Putamen (tissue), 1 donor: Measurements from ENCODE around the gene SHROOM2.

Source experiments
- DNase-seq: peaks from one replicate; pipeline ENCODE4 v3.0.0-alpha.2; 2016; ENCODE audit warnings: low spot score

SHROOM2 gene

DNA sequence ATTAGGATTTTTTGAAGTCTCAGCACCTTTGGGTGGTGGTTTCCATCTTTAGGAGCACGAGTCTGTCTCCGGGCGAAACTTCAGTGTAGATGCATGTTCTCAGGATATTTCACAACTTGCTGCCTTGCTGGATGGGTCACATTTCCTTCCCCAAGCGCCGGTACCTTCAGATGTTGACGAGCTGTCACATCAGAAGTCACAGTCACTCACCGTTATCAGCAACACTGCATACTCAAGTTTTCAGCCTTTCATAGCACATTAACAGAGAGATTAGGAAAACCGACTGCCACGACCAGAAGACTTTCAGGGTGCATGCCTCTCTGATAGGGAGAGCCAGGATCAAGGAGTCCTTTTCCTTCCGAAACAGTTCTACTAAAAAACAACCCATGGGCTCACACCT lies 77.8 kb downstream of the SHROOM2 start:
- DNase-seq, result no peak

GRCh38 chrX:9865804-9866472 lies 79.7 kb downstream of the SHROOM2 start:
- no peak for DNase-seq

DNA sequence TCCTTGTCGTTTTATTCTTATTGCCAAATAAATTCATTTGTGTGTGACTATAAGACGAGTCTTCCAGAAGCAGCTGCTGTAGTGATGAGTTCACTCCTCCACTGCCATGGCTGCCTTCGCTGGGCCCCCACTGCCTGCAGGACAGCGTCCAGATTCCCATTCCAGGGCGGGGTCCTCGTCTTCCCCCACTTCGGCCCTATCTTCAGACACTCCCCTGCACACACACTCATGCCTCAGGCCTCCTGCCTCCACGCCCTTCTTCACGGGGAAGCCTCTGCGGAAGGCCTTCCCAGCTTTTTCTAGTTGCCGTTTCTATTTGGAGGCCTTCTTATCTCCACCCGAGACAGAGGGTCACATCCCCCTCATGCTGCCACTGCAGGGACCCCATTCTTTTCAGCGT lies 80.4 kb downstream of the SHROOM2 start:
- DNase-seq, result no peak

DNA sequence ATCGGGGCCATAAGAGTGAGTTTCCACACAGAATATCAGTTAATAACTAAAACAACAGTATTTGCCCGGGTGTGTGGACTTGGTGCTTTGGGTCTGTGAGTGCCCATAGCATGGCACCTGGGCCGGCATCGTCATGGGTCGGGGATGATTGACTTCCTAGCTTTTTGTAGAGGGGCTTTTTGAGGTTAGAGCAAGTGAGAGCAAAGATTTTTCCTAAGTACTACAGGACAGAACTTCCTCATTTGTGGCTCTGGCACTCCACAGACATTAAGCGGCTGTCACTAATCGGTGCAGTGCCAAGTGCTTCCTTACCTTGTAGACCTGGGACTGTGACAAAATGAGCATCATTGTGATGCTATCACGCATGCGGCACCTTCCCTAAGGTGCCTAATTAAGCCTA lies 81.0 kb downstream of the SHROOM2 start:
- no peak for DNase-seq

DNA sequence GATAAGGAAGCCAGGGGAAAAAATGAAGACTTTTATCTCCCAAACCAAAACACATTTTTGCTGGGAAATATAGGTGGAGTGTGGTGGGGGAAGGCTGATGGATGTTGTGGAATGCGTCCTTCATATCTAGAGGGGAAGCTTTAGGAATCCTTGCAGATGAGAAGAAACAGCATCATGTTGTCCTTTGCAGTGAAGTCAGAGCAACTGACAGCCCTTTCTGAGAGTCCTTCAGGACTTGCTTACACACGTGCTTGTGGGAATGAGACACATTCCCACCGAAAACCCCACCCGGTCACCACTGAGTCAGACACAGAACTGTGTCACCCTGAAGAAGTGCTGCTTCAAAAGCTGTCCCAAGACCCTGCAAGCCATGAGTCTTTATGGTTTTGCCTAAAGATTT lies 81.5 kb downstream of the SHROOM2 start:
- no peak for DNase-seq

GRCh38 chrX:9871701-9872268 lies 85.6 kb downstream of the SHROOM2 start:
- no peak for DNase-seq

DNA sequence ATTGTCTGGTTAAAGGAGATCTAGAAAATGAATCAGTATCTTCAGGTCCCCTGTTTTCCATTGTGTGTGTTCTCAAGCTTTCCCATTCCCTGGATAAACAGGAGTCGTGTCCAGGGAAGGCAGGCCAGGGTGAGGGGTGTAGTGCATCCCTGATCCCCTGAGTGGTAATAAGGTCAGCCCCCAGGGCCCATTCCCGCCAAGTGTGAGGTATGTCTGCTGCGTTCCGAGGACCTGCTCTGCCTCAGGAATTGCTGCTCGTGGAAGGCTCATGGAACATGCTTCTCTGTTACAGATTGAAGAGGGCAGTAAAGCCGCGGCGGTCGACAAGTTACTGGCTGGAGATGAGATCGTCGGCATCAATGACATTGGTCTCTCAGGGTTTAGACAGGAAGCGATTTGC lies 87.1 kb downstream of the SHROOM2 start:
- no peak for DNase-seq

- DNase-seq, result peak; percentile 11
These were observed 87.7 kb downstream of the SHROOM2 start for GRCh38 chrX:9873952-9874351.

- DNase-seq, result no peak
These were observed 88.3 kb downstream of the SHROOM2 start for GRCh38 chrX:9874483-9874882.

DNA sequence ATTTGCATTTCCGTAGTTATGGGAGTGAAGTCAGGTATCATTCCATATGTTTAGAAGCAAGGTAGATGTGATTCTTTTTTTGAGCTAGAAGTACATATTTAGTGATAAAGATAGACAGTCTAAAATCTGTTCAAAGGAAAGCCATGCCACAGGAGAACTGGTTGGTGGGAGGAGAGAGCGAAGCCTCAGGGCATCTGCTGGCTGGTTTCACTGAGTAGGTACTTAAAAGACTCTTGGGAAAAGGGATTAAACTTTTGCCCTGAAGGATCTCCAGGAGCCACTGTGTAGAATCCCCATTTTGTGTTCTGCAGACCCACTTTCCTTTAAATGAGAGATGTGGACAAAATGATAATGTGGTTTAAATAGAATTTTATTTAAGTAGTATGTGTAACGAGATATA lies 89.6 kb downstream of the SHROOM2 start:
- no peak for DNase-seq

- no peak for DNase-seq
These were observed 90.0 kb downstream of the SHROOM2 start for GRCh38 chrX:9876201-9876600.

DNA sequence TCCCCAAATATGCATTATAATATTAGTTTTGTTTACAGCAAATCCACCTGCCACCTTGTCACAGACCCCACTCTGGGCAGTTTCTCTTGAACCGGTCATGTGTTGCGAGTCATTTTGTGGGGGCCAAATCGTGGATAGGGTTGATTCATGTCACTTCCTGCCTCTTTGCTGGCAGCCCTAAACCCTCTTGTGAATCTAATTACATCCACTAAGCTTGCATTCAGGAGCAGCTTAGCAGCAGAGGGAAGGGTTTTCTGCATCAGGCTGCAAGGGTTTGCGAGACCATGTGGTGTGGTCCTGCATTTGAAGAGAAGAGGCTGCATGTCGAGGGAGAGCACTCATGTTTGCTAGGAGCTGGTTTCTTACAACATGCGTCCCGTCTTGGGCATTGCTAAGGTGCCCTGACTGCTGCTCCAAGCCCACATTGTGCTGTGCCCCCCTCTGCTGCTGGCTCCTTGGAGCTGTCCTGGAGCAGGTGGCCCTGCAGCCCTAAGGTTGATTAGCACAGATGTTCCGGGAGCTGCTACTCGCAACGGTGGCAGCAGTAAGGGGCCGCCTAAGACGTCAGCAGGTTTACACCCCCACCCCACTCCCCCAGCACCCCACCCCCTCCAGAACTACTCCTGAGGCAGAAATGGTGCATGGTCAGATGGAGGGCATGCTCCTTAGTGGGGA lies 92.1 kb downstream of the SHROOM2 start:
- no peak for DNase-seq

DNA sequence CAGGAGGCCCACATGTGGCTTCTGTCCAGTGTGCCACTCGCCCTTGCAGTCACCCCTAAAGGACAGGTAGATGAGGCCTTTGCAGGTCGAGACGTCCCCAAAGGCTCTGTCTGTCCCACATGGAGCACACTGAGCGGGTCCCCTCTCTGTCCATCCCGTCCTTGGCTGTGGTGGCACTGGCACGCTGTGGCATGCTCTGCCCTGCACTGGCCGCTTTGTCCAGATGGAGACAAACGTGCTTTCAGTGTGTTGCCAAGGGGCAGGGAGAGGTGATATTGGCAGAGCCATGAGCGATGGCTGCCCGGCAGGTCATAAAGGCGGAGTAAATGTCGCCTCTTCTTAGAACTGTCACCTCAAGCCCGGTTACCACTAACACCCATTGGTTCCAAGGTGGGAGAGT lies 94.0 kb downstream of the SHROOM2 start:
- no peak for DNase-seq

- DNase-seq, result no peak
These were observed 94.6 kb downstream of the SHROOM2 start for GRCh38 chrX:9880870-9881269.

DNA sequence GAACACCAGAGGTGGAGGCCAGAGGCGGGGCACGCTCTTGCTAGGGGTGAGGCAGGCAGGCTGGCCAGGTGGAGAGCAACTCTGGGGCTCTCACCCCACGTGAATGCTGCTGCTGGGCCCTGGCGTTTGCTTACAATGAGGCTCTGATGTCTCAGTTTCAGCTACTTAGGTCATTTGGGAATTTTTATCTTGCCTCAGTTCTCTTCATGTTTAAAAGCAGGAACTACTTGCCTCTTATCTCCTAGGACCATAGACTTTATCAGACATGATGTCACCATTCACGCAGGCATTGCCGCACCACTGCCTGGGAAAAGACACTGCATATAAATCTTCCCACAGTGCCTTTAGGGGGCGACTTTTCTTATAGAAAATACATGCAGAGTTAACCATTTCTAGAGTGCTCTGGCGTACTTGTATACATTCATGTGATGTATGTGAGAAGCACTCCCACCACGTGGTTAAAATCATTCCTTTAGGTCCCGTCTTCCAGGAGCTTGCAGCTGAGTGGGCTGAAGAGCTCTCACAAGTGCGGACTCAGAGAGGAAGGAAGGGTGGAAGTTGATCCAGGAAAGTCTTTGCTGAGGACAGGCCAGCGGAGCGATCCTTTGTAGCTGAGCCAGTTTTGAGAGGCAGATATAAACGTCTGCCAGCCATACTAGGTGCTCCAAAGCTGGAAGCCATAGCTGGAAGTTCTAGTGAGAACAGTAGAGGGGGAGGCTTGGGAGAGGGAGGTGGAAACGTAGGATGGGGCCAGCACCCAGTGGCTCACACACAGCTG lies 96.6 kb downstream of the SHROOM2 start:
- DNase-seq, result no peak

DNA sequence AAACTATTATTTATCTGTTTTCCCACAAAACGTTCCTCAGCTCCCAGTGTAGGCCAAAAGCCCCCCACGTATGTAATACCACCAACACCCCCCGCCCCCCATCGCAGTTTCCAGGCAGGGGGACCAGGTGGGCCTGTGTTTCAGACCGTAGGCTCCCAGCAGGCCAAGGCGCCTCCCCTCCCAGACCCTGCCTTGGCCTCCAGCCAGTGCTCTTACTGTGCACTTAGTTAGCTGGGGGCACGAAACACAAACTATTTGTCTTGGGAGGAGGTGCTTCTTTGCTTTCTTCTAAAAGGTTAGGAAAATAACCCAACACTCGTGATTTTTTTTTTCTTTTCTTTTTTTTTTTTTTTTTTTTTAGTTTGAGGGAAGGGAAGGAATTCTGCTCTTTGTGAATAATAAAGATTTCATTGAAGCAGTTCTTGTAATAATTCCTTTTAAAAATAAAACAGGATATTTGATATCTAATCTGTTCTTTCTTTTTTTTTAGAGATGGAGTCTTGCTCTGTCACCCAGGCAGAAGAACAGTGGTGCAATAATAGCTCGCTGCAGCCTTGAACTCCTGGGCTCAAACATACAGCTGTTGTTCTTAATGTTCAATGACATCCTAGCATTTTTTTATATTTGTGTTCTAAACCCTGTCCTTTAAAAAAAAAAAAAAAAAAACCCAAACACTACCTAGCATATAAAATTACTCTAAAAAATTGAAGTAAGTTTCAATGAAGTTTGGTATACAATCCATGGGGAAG lies 98.0 kb downstream of the SHROOM2 start:
- DNase-seq, result no peak

- DNase-seq, result peak; percentile 48
These were observed 98.9 kb downstream of the SHROOM2 start for GRCh38 chrX:9885150-9885549.

DNA sequence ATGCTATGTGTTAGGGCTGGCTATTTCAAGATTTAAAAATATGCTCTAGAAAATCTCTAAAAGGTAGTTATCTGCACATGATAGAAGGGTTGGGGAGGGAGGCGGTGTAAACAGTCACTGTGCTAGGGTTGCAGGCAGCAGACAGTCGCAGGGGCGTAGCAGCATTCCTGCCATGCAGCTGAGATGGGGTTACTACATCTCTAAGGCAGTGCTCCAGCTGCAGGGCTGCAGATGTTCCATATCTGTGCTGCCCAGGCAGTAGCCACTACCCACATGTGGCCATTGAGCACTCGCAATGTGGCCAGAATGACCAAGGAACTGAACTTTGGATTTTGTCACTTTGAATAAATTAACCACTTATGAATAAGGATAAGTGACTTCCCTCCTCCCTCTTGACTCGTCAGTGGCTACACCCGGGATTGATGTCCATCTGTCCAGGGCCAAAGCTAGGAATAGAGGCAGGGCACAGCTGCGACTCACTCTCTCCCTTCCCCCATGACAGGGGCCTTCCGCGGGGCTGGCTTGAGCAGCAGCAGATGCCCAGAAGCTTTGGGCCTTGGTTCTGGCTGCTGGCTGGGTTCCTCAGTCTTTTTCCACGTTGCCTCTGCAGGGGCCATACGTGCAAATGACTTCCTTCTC lies 101.5 kb downstream of the SHROOM2 start:
- DNase-seq, result no peak

DNA sequence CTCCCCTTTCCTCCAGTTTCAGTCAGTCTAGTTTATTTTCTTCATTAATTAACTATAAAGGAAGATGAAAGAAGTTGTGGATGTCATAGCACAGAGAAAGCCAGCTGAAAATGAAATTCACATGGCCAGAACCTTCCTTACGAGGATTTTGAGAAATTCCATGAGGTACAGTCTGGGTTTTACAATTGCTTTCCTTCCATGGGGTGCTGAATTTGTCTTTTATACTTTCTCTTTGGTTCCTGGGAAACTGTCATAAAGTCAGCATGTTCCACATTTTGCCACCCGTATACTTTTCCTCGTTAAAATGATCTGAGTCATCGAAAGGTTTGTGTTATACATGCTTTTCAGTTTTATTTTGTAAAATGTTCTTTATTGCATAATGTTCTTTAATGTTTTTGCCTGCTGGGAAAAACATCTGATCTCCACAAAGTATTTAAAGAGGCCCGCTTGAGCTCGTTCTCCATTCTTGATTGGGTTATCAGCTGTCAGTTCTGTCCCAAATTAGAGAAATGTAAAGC lies 102.8 kb downstream of the SHROOM2 start:
- no peak for DNase-seq

DNA sequence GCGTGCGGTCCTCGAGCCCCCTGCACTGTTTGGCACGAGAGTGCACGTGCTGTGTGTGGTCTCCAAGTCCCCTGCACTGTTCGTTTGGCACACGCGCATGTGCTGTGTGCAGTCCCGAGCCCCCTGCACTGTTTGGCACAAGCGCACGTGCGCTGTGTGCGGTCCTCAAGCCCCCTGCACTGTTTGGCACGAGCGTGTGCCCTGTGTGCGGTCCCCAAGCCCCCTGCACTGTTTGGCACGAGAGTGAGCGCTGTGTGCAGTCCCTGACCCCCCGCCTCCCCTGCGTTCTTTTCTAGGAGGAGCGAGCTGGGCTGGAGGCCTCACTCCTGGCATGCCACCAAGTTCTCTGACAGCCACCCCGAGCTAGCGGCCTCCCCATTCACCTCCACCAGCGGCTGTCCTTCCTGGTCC lies 104.5 kb downstream of the SHROOM2 start:
- no peak for DNase-seq

GRCh38 chrX:9895225-9895912 lies 109.1 kb downstream of the SHROOM2 start:
- DNase-seq, result no peak
